T1000 (cell line): Measurements from ENCODE around the gene DGCR8.

ENCODE experiments used
- DNase-seq: peaks from one replicate; lab custom pipeline; 2025; ENCODE audit warnings: mixed read lengths; lab: John Stamatoyannopoulos, UW

Gene DGCR8

GRCh38 chr22:20079745-20080444, at the start of gene DGCR8:
Gene DGCR8, plus strand, starts transcription at chr22:20080241. Its CDS starts 5,723 bp downstream, at chr22:20085964.
- peak; percentile 91 for DNase-seq

- no peak for DNase-seq
Measured at GRCh38 chr22:20031732-20032406, 48.2 kb upstream of the DGCR8 start.

GRCh38 chr22:20032407-20032991, 47.5 kb upstream of the DGCR8 start:
- no peak for DNase-seq

- no peak for DNase-seq
Measured at GRCh38 chr22:20033045-20033706, 46.9 kb upstream of the DGCR8 start.

GRCh38 chr22:20034143-20034542, 45.9 kb upstream of the DGCR8 start:
- DNase-seq, result no peak

- DNase-seq, result no peak
Measured at GRCh38 chr22:20035375-20036083, 44.5 kb upstream of the DGCR8 start.

GRCh38 chr22:20036084-20036482, 44.0 kb upstream of the DGCR8 start:
- DNase-seq, result no peak

- no peak for DNase-seq
Measured at GRCh38 chr22:20036535-20037392, 43.3 kb upstream of the DGCR8 start.

GRCh38 chr22:20037419-20037818, 42.6 kb upstream of the DGCR8 start:
- no peak for DNase-seq

GRCh38 chr22:20038574-20038973, 41.5 kb upstream of the DGCR8 start:
- DNase-seq, result no peak

GRCh38 chr22:20039683-20040325, 40.2 kb upstream of the DGCR8 start:
- DNase-seq, result no peak

- no peak for DNase-seq
Measured at GRCh38 chr22:20040327-20041200, 39.5 kb upstream of the DGCR8 start.

- DNase-seq, result no peak
Measured at GRCh38 chr22:20043057-20043996, 36.7 kb upstream of the DGCR8 start.

GRCh38 chr22:20043997-20044342, 36.1 kb upstream of the DGCR8 start:
- DNase-seq, result no peak

GRCh38 chr22:20044495-20045151, 35.4 kb upstream of the DGCR8 start:
- DNase-seq, result no peak

- no peak for DNase-seq
Measured at GRCh38 chr22:20046730-20047129, 33.3 kb upstream of the DGCR8 start.

GRCh38 chr22:20051927-20052308, 28.1 kb upstream of the DGCR8 start:
- DNase-seq, result no peak
